ENCODE measurements around the gene KLLN.
"Not testable (repeated sequence)": the region's sequence is repeated elsewhere in the genome, so short reads cannot be mapped to it uniquely, and the experiment has no call there.

KLLN gene

DNA sequence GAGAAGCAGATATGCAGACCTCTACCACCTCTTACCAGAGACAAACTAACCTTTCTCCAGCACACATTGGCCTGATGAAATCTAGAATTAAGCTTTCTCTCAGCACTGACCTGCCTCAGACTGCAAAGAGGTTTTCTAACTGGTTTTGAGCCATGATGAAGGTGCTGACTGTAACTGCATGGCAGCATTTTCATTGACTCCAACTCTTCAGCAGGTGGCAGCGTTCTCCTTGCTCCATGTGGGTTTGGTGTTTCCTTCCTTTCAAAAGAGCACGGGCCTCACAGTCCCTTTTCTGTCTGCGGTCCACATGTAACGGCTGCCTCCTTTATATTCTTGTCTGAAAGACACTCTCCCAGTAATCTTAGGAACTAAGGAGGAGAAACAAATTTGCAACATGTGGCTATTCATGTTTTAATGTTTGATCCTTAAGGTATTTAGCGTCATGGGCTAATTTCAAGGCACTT is 12.6 kb downstream of the KLLN start:
- TF ChIP-seq, protein P1, sequence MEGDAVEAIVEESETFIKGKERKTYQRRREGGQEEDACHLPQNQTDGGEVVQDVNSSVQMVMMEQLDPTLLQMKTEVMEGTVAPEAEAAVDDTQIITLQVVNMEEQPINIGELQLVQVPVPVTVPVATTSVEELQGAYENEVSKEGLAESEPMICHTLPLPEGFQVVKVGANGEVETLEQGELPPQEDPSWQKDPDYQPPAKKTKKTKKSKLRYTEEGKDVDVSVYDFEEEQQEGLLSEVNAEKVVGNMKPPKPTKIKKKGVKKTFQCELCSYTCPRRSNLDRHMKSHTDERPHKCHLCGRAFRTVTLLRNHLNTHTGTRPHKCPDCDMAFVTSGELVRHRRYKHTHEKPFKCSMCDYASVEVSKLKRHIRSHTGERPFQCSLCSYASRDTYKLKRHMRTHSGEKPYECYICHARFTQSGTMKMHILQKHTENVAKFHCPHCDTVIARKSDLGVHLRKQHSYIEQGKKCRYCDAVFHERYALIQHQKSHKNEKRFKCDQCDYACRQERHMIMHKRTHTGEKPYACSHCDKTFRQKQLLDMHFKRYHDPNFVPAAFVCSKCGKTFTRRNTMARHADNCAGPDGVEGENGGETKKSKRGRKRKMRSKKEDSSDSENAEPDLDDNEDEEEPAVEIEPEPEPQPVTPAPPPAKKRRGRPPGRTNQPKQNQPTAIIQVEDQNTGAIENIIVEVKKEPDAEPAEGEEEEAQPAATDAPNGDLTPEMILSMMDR (conservative IDR thresholded peaks at IDR 0.05), result peak; percentile 79
- H3K27ac ChIP-seq, result no peak overlapping the region

- no peak overlapping the region for H3K27ac ChIP-seq
These were observed 14.3 kb downstream of the KLLN start for GRCh38 chr10:87849001-87849400.

DNA sequence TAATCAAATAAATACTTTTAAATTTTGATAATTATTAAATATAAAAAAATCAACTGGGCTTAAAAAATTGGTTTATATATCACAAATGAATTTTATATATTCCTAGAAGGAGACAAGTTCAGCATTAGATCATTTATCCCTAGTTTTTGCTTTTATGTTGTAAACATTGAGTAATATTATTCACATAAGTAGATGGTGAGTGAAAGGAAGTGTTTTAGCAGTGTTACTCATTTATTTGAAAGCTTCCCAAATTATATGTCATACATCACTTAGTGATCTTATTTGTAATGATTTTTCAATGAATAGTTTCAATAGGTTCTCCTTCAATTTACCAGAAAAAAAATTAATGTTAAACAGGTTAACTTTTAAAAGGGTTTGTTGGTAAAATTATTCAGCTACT is 15.8 kb downstream of the KLLN start:
- TF ChIP-seq, protein P1 (conservative IDR thresholded peaks at IDR 0.05), result no peak
- H3K27ac ChIP-seq, result no peak overlapping the region

More at GRCh38 chr10:87849001-87849400, 14.3 kb downstream of the KLLN start:
- TF ChIP-seq, protein P1 (conservative IDR thresholded peaks at IDR 0.05), result no peak

GRCh38 chr10:87846711-87847110 is 16.6 kb downstream of the KLLN start:
- H3K27ac ChIP-seq, result not testable (repeated sequence)

- peak overlapping the region; percentile 24; the same call in 1 of the 2 replicates for H3K27ac ChIP-seq
- TF ChIP-seq, protein P1 (conservative IDR thresholded peaks at IDR 0.05), result no peak
These were observed 17.3 kb downstream of the KLLN start for GRCh38 chr10:87846023-87846422.

GRCh38 chr10:87845624-87845998 is 17.7 kb downstream of the KLLN start:
- TF ChIP-seq, protein P1 (conservative IDR thresholded peaks at IDR 0.05), result no peak
- H3K27ac ChIP-seq, result no peak overlapping the region

DNA sequence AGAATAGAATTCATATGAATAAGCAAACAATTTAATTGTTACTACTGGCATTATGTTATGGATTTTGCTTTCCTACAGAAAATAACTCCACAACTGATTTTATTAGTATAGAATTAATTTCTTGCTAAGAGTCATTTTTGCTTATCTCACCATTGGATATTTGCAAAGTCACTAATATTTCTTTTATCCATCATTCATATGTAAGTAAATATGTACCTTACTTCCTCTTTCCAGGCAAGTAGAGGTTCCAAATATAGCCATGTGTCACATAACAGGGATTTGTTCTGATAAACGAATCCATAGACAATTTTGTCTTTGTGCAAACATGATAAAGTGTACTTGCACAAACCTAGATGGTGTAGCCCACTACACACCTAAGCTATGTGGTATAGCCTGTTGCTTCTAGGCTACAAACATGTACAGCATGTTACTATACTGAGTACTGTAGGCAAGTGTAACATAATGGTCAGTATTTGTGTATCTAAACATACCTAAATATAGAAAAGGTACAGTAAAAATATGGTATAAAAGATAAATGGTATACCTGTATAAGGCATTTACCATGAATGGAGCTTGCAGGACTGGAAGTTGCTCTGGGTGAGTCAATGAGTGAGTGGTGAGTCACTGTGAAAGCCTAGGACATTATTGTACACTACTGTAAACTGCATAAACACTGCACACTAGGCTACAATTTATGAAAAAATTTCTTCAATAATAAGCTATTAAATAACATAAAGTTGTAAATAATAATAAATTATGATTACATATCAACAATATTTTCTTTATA is 18.3 kb downstream of the KLLN start:
- TF ChIP-seq, protein P1 (conservative IDR thresholded peaks at IDR 0.05), result no peak
- H3K27ac ChIP-seq, result no peak overlapping the region

GRCh38 chr10:87843714-87844113 is 19.6 kb downstream of the KLLN start:
- H3K27ac ChIP-seq, result no peak overlapping the region
- TF ChIP-seq, protein P1 (conservative IDR thresholded peaks at IDR 0.05), result no peak

Data from VCaP (cell line).